Stimulated activated CD4-positive, alpha-beta T cell treated with anti-CD3 and anti-CD28 coated beads, Interleukin-12 subunit alpha, Interleukin-12 subunit beta, amount 100 ng/mL, for 4 hours (primary cell): ENCODE results near the gene CTNNA1.
"Not testable (repeated sequence)": the region's sequence is repeated elsewhere in the genome, so short reads cannot be mapped to it uniquely, and the experiment has no call there.

Experiments
- DNase-seq: peaks from one replicate; pipeline ENCODE4 v3.0.0-alpha.2; 2020

The CTNNA1 gene

GRCh38 chr5:138819081-138819480, 65.9 kb downstream of the CTNNA1 start:
- no peak for DNase-seq

DNA sequence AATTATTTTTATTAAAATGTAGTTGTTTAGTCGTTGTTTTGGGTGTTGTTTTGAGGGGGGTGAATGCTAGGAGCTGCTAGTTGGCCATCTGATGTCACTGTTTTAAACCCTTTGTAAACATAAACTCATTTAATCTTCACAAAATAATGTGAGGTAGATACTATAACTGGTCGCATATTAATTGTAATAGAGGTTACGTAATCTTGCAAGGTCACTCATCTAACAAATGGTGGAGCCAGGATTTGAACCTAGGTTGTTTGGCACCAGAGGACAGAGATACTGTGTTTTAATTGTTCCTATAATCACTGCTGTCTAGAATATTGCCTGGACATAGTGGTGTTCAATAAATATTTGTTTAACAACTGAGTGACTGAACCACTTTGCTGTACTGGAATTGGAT, 67.5 kb downstream of the CTNNA1 start:
- no peak for DNase-seq

DNA sequence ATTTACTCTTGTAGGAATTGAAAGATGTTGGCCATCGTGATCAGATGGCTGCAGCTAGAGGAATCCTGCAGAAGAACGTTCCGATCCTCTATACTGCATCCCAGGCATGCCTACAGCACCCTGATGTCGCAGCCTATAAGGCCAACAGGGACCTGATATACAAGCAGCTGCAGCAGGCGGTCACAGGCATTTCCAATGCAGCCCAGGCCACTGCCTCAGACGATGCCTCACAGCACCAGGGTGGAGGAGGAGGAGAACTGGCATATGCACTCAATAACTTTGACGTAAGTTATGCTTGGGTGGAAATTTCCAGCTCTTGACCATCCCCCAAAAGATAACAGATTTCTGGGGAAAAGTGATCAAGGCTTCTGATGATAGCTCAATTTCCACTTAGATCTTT, 71.3 kb downstream of the CTNNA1 start:
- no peak for DNase-seq

- DNase-seq, result no peak
Measured at GRCh38 chr5:138824924-138825863, 72.0 kb downstream of the CTNNA1 start.

DNA sequence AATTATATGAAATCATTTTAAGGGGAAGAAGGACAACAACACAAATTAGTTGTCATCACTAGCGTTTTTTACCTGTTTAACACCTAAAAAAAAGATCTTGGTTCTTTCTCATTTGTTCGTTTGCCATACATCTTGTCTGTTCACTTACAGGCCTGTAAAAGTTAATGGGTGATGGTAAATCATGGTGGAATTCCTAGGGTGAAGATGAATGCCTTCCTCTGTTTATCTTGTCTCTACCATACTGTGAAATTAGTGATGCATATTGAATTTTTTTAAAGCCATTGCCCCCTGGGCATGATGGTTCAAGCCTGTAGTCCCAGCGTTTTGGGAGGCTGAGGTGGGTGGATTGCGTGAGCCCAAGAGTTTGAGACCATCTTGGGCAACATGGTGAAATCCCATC, 75.3 kb downstream of the CTNNA1 start:
- no peak for DNase-seq

DNA sequence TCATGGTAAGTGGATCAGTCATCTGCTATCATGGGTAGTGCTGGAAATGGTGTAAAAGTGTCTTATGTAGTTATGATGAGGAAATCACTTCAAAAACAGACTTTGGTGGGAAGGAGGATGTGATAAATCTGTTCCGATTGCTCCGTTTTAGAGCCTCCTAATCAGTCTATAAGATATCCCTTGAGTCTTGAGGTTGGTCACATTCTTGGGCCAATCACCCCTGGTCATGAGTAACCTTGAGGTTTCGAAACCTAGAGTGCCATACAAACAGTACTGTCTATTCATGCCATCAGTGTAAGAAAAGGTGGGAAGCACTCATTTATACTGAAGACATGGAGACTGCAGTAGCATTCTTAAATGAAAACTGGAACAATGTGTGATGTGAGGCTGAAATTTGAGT, 76.1 kb downstream of the CTNNA1 start:
- DNase-seq, result no peak

GRCh38 chr5:138831703-138832102, 78.5 kb downstream of the CTNNA1 start:
- no peak for DNase-seq

- no peak for DNase-seq
Measured at GRCh38 chr5:138832218-138832617, 79.0 kb downstream of the CTNNA1 start.

- no peak for DNase-seq
Measured at GRCh38 chr5:138833080-138833479, 79.9 kb downstream of the CTNNA1 start.

- DNase-seq, result no peak
Measured at GRCh38 chr5:138833726-138834480, 80.7 kb downstream of the CTNNA1 start.

DNA sequence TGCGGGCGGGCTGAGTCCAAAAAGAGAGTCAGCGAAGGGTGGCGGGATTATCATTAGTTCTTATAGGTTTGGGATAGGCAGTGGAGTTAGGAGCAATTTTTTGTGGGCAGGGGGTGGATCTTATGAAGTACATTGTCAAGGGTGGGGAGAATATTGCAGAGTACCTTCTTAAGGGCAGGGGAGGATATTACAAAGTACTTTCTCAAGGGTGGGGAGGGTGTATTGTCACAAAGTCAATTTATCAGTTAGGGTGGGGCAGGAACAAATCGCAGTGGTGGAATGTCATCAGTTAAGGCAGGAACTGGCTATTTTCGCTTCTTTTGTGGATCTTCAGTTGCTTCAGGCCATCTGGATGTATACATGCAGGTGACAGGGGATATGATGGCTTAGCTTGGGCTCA, 81.6 kb downstream of the CTNNA1 start:
- not testable (repeated sequence) for DNase-seq

DNA sequence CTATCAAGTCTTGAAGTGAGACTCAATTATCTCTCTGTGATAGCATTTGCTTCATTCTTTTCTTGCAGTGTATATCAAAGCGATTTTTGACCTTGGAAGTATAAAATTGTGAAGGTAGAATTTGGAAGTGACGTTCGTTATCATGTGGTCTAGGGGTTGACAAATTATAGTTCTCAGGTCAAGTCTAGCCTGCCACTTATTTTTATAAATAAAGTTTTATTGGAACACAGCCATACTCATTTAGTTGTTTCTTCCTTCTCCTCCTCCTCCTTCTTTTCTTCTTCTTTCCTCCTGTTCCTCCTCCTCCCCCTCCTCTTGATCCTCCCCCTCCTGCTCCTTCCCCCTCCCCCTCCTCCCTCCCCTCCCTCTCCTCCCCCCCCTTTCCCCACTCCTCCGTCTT, 83.9 kb downstream of the CTNNA1 start:
- no peak for DNase-seq

DNA sequence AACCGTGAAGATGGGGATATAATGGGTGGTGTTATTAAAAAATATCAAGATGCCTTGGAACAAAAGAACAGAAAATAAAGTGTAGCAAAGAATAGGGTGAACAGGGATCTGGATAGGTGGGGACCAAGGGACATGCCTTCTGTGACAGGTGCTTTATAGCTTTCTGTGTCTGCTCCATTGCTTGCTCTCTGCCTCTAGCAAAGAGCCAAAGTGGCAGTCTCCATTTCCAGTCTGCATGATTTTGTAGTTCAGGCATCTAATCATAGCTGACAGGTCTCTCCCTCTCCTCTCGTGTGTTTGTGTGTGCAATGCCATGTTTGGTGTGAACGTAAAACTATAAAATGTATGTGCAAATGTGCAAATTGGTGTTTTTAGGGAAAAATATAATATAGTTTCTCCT, 86.9 kb downstream of the CTNNA1 start:
- no peak for DNase-seq

- no peak for DNase-seq
Measured at GRCh38 chr5:138841531-138841930, 88.3 kb downstream of the CTNNA1 start.

DNA sequence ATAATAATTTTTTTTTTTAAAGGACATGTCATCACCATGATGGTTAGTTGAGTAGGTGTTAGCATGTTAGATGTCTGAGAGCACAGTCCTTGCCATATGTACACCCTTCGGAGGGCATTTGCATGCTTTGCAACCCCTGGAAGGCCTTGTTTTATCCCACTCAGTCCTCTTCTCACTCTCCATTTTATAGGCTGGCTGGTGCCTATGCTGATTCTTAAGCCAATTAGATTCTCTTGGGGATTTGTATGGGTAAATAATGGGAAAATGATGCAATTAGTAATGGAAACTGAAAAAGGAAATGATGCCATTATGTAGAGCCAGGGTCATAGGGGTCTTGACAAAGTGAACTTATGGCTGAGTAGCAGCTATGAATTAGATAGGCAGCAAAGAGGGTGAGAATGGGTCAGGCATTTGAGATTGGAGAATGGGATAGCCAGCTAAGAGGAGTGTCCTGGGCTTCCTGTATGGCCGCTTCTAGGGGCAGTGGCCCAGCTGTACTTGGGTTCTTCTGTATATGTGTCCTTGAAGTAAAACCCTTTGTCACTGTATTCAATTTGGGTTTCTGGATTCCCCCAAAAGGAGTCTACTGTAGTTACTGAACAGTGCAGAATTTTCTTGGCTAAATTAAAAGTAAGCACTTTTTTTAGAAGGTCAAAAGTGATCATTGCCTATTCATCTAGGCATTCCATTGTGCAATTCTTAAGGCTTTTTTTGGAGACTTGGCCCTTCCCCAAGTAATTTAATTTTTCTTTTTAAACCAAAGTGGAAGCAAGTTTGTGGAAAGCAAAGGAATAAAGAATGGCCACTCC, 90.3 kb downstream of the CTNNA1 start:
- no peak for DNase-seq

- DNase-seq, result no peak
Measured at GRCh38 chr5:138844125-138844461, 90.9 kb downstream of the CTNNA1 start.

DNA sequence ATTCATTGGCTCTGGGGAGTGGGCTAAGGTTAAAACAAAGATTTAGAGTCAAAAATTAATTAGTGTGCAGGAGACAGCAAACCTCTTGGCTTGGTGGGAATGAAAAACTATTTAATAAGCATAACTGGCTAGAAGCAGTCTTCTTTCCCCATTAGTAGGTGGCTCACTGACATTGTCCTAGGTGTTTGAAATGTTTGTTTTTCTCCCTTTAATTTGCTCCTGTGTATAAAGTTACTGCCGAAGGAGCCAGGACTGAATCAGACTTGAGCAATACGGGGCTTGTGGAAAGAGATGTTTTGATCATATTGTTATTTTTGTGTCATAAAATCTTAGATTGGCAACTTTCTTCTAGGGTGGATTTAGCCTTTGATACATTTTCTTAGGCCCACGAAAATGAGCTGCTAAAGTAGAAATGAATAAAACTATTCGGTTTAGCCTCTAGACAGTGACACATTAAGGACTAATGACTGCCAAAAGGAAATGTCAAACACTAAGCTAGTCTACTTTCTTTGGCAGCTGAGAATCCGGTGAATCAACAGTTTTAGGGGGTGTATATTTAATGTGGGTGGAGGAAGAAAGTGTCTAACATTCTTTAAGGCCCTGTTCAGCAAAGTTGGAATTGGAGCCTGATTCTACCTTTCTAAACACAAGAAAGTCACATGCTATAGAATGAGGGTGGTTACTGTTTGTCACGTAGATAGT, 91.7 kb downstream of the CTNNA1 start:
- DNase-seq, result no peak

DNA sequence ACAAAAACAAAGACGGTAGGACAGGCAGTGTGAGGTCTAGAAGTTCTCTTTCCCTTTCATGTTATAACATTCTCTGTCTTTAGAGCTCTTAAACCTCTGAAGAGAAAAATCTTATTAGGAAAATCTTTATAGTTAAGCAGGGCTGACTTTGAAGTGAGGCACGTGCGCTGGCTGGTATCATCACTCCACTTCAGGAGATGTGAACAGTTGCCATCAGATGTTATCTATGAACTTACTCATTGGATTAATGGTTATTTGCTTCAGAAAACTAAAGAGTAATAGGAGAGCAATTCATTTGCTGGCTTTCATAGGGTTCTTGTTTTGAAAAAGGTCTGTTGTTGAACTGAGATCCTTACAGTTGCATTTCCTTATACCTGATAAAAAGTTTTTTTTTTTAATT, 96.2 kb downstream of the CTNNA1 start:
- DNase-seq, result no peak

DNA sequence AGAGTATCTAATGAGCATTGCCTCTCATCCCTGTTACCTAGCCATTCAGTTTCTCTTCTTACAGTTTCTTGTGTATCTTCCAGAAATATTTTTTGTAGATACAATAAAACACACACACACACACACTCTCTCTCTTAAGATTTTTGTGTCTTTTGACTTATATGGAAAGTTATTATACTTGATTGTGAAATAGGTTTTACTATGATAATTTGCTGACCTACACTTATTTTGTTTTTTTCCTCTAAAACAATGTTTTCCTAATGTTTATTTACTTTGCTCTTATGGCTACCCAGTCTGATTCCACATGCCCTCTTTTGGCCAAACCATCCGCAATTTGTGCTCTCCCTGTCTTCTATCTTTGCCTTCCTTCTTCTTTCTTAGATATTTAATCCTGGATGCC, 96.7 kb downstream of the CTNNA1 start:
- no peak for DNase-seq

- no peak for DNase-seq
Measured at GRCh38 chr5:138850865-138851435, 97.7 kb downstream of the CTNNA1 start.

- no peak for DNase-seq
Measured at GRCh38 chr5:138853132-138853531, 99.9 kb downstream of the CTNNA1 start.

DNA sequence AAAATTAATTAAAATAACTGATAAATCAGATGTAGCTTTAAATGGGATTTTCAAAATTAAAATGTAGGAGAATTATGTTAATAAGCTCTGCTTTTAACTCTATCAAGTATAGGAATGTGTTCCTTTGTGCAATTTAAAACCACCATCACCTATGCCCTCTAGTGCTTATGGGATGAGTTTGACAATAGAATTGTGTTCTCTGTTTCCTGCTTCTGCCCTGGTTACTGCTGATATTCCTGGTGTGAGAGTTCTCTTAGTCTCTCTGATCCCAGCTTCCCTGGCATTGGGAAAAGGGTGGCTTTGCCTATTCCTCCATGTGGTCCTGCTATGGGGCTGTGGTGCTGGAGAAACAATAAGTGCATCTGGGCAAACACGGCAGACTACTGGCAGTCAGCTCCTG, 113.8 kb downstream of the CTNNA1 start:
- no peak for DNase-seq
